T-helper 17 cell (primary cell): Measurements from ENCODE around the gene B4GALT6. TPM values are rescaled to one million over a fixed set of nuclear protein-coding genes. Genes with fewer than 3 reads are reported as not detected.

Experiments used
- ATAC-seq: fragments of 150-1000 bp; cut with Tn5 transposase; 2 replicates; pipeline ENCODE4 v1.10.0; 2021; ENCODE audit warnings: mild to moderate bottlenecking, moderate library complexity
- DNase-seq, 3 donors: peaks; one replicate each; pipeline versions ENCODE4 v3.0.0 to v3.0.0-alpha.2; 2020 to 2021
- H3K9me3 ChIP-seq: one replicate; pipeline ENCODE4 v1.7.0; 2013; ENCODE audit warnings: low read length, mild to moderate bottlenecking; ENCODE audit not compliant: control insufficient read depth, poor library complexity, severe bottlenecking
- H3K27ac Mint-ChIP-seq: one replicate; pipeline ENCODE4 v1.8.0; 2022; ENCODE audit warnings: mild to moderate bottlenecking, moderate library complexity, mixed read lengths
- H3K27me3 Mint-ChIP-seq: one replicate; pipeline ENCODE4 v1.8.0; 2022; ENCODE audit warnings: mixed read lengths
- H3K36me3 Mint-ChIP-seq: one replicate; pipeline ENCODE4 v1.8.0; 2022; ENCODE audit warnings: low read depth, mixed read lengths
- H3K4me1 Mint-ChIP-seq: one replicate; pipeline ENCODE4 v1.8.0; 2022; ENCODE audit warnings: mild to moderate bottlenecking, mixed read lengths
- H3K4me3 Mint-ChIP-seq: one replicate; pipeline ENCODE4 v1.8.0; 2022; ENCODE audit warnings: mild to moderate bottlenecking, moderate library complexity, mixed read lengths
- total RNA-seq, 4 donors: library from RNA in 2 of 4; stranded (reverse) in 2 of 4; gene quantifications; one replicate each; pipeline ENCODE4 v1.2.3 and lab custom pipeline; 2022 to 2026

The B4GALT6 gene
- total RNA-seq, 2 donors from 2014 or later = 0.10 to 2.3 TPM

GRCh38 chr18:31649449-31649848 is 34.9 kb downstream of the B4GALT6 start:
- no peaks in the 10 kb centered on the region for H3K9me3 ChIP-seq
- ATAC-seq (no peak), DNase-seq (no peak)
- H3K36me3 Mint-ChIP-seq = peaks cover 7% of the 10 kb centered on the region
- H3K27me3 Mint-ChIP-seq = peaks cover 57% of the 10 kb centered on the region
- no peak overlapping the region for H3K4me3 Mint-ChIP-seq
- peaks cover 3% of the 10 kb centered on the region for H3K4me1 Mint-ChIP-seq
- H3K27ac Mint-ChIP-seq = no peak overlapping the region

GRCh38 chr18:31648966-31649429 is 35.4 kb downstream of the B4GALT6 start:
- ATAC-seq (no peak), DNase-seq (no peak)
- peaks cover 7% of the 10 kb centered on the region for H3K36me3 Mint-ChIP-seq
- peaks cover 59% of the 10 kb centered on the region for H3K27me3 Mint-ChIP-seq
- no peak overlapping the region for H3K4me3 Mint-ChIP-seq
- H3K4me1 Mint-ChIP-seq = peaks cover 3% of the 10 kb centered on the region
- H3K9me3 ChIP-seq = no peaks in the 10 kb centered on the region
- H3K27ac Mint-ChIP-seq = no peak overlapping the region

- no peak overlapping the region for H3K27ac Mint-ChIP-seq
- peaks cover 56% of the 10 kb centered on the region for H3K27me3 Mint-ChIP-seq
- ATAC-seq (no peak), DNase-seq (no peak)
- H3K4me3 Mint-ChIP-seq = no peak overlapping the region
- H3K4me1 Mint-ChIP-seq = peaks cover 3% of the 10 kb centered on the region
- H3K9me3 ChIP-seq = no peaks in the 10 kb centered on the region
- H3K36me3 Mint-ChIP-seq = peaks cover 7% of the 10 kb centered on the region
Observed at GRCh38 chr18:31648458-31648857, 35.9 kb downstream of the B4GALT6 start.

GRCh38 chr18:31647127-31647753 is 37.1 kb downstream of the B4GALT6 start:
- Mint-ChIP-seq H3K27ac (no peak overlapping the region), H3K4me1 (peaks cover 3% of the 10 kb centered on the region), H3K4me3 (no peak overlapping the region), H3K36me3 (peaks cover 3% of the 10 kb centered on the region), H3K27me3 (peaks cover 51% of the 10 kb centered on the region)
- H3K9me3 ChIP-seq = no peaks in the 10 kb centered on the region
- no peak for DNase-seq
- ATAC-seq = no peak

- no peak overlapping the region for H3K27ac Mint-ChIP-seq
Observed at GRCh38 chr18:31646332-31647126, 37.9 kb downstream of the B4GALT6 start.

GRCh38 chr18:31645411-31645810 is 39.0 kb downstream of the B4GALT6 start:
- no peaks in the 10 kb centered on the region for H3K9me3 ChIP-seq
- no peaks in the 10 kb centered on the region for H3K36me3 Mint-ChIP-seq
- H3K27ac Mint-ChIP-seq = no peak overlapping the region
- peaks cover 45% of the 10 kb centered on the region for H3K27me3 Mint-ChIP-seq
- H3K4me3 Mint-ChIP-seq = no peak overlapping the region
- H3K4me1 Mint-ChIP-seq = peaks cover 3% of the 10 kb centered on the region
- DNase-seq = no peak
- ATAC-seq = no peak

More at GRCh38 chr18:31646332-31647126, 37.9 kb downstream of the B4GALT6 start:
- ATAC-seq = no peak
- H3K9me3 ChIP-seq = no peaks in the 10 kb centered on the region
- Mint-ChIP-seq H3K36me3 (no peaks in the 10 kb centered on the region), H3K27me3 (peaks cover 51% of the 10 kb centered on the region), H3K4me1 (peaks cover 3% of the 10 kb centered on the region), H3K4me3 (no peak overlapping the region)
- DNase-seq = no peak

- DNase-seq (no peak), ATAC-seq (no peak)
- Mint-ChIP-seq H3K4me1 (peaks cover 3% of the 10 kb centered on the region), H3K4me3 (no peak overlapping the region), H3K27ac (no peak overlapping the region), H3K27me3 (peaks cover 44% of the 10 kb centered on the region), H3K36me3 (no peaks in the 10 kb centered on the region)
- H3K9me3 ChIP-seq = no peaks in the 10 kb centered on the region
Observed at GRCh38 chr18:31643003-31643402, 41.4 kb downstream of the B4GALT6 start.

GRCh38 chr18:31637445-31637844 is 46.9 kb downstream of the B4GALT6 start:
- DNase-seq = no peak
- no peak overlapping the region for H3K4me3 Mint-ChIP-seq
- no peaks in the 10 kb centered on the region for H3K4me1 Mint-ChIP-seq
- H3K9me3 ChIP-seq = no peaks in the 10 kb centered on the region
- no peak for ATAC-seq
- H3K27ac Mint-ChIP-seq = no peak overlapping the region
- H3K36me3 Mint-ChIP-seq = no peaks in the 10 kb centered on the region
- H3K27me3 Mint-ChIP-seq = peaks cover 42% of the 10 kb centered on the region

GRCh38 chr18:31636387-31636786 is 48.0 kb downstream of the B4GALT6 start:
- no peaks in the 10 kb centered on the region for H3K9me3 ChIP-seq
- H3K4me3 Mint-ChIP-seq = no peak overlapping the region
- H3K36me3 Mint-ChIP-seq = no peaks in the 10 kb centered on the region
- no peak overlapping the region for H3K27ac Mint-ChIP-seq
- H3K27me3 Mint-ChIP-seq = peaks cover 31% of the 10 kb centered on the region
- H3K4me1 Mint-ChIP-seq = no peaks in the 10 kb centered on the region
- ATAC-seq (no peak), DNase-seq (no peak)

- Mint-ChIP-seq H3K27ac (no peak overlapping the region), H3K36me3 (no peaks in the 10 kb centered on the region), H3K27me3 (peaks cover 31% of the 10 kb centered on the region), H3K4me1 (no peaks in the 10 kb centered on the region), H3K4me3 (no peak overlapping the region)
- ATAC-seq = no peak
- no peaks in the 10 kb centered on the region for H3K9me3 ChIP-seq
- DNase-seq = no peak
Observed at GRCh38 chr18:31634331-31634713, 50.1 kb downstream of the B4GALT6 start.

GRCh38 chr18:31633392-31634330 is 50.7 kb downstream of the B4GALT6 start:
- no peak overlapping the region for H3K4me3 Mint-ChIP-seq
- no peak for DNase-seq
- no peaks in the 10 kb centered on the region for H3K36me3 Mint-ChIP-seq
- peaks cover 26% of the 10 kb centered on the region for H3K27me3 Mint-ChIP-seq
- H3K4me1 Mint-ChIP-seq = no peaks in the 10 kb centered on the region
- no peak for ATAC-seq
- H3K27ac Mint-ChIP-seq = no peak overlapping the region
- H3K9me3 ChIP-seq = no peaks in the 10 kb centered on the region

GRCh38 chr18:31632356-31632755 is 52.0 kb downstream of the B4GALT6 start:
- no peak overlapping the region for H3K4me3 Mint-ChIP-seq
- H3K27me3 Mint-ChIP-seq = peaks cover 23% of the 10 kb centered on the region
- no peaks in the 10 kb centered on the region for H3K36me3 Mint-ChIP-seq
- no peaks in the 10 kb centered on the region for H3K9me3 ChIP-seq
- ATAC-seq (no peak), DNase-seq (no peak)
- H3K4me1 Mint-ChIP-seq = no peaks in the 10 kb centered on the region
- H3K27ac Mint-ChIP-seq = no peak overlapping the region

GRCh38 chr18:31631526-31631925 is 52.9 kb downstream of the B4GALT6 start:
- H3K9me3 ChIP-seq = no peaks in the 10 kb centered on the region
- peaks cover 20% of the 10 kb centered on the region for H3K27me3 Mint-ChIP-seq
- DNase-seq (no peak), ATAC-seq (no peak)
- no peak overlapping the region for H3K27ac Mint-ChIP-seq
- no peaks in the 10 kb centered on the region for H3K4me1 Mint-ChIP-seq
- no peak overlapping the region for H3K4me3 Mint-ChIP-seq
- no peaks in the 10 kb centered on the region for H3K36me3 Mint-ChIP-seq
